NCI-H2227 treated with DMSO at 0.1 percent for 48 hours (cell line): ENCODE measurements around the gene TBC1D22A.

Experiments
- DNase-seq: peaks from one replicate; lab custom pipeline; 2025; lab: John Stamatoyannopoulos, UW

The TBC1D22A gene

DNA sequence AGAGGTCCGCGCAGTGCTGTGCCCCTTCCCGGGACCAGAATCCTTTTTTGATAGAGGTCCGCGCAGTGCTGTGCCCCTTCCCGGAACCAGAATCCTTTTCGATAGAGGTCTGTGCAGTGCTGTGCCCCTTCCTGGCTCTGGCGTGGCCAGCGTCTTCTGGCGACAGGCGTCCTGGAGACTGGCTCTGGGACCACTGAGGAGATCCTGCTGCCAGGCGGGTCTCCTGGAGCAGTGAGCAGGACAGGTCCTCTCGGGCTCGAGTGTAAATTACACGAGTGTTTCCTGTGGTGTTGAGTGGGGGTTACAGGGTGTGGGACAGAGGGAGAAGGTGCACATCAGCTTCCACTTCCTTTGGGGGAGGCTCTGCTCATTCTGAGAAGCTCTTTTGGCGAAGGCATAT, 98.1 kb downstream of the TBC1D22A start:
- no peak for DNase-seq

DNA sequence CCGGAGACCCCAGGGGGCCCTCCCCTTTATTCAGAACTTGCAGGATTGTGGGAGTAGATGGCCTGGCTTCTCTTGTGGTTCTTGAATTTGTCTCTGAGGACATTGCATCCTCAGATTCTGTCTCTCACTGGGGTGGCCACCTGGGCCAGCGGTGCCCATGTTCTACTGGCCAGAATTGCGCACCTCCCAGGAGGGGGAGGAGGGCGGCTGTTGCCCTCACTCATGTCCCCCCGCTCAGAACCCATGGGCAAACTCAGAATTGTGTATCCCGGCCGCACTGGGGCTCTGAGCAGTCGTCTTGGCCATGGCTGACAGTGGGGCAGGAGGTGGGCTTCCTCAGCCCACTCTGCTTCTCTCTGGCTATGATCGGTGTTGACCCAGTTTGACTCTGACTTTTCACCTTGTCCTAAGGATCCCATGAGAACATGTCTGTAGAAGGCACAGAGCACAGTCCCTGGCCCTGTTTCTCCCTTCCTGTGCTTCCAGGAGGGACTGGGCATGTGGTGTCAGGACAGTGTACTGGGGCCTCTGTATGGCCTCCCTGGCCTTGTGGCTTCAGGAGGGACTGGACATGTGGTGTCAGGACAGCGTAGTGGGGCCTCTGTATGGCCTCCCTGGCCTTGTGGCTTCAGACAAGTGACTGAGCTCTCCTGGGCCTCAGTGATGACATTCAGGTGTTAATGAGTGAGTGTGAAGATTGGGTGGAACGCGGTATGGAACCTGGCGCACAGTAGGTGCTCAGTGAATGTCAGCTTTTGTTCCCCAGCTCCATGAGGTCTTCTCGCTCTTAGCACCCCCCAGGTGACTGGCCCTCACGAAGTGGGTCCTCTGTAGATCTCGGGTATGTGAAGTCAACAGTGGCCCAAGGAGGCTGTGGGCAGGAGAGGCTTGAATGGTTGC, 99.3 kb downstream of the TBC1D22A start:
- DNase-seq: no peak

DNA sequence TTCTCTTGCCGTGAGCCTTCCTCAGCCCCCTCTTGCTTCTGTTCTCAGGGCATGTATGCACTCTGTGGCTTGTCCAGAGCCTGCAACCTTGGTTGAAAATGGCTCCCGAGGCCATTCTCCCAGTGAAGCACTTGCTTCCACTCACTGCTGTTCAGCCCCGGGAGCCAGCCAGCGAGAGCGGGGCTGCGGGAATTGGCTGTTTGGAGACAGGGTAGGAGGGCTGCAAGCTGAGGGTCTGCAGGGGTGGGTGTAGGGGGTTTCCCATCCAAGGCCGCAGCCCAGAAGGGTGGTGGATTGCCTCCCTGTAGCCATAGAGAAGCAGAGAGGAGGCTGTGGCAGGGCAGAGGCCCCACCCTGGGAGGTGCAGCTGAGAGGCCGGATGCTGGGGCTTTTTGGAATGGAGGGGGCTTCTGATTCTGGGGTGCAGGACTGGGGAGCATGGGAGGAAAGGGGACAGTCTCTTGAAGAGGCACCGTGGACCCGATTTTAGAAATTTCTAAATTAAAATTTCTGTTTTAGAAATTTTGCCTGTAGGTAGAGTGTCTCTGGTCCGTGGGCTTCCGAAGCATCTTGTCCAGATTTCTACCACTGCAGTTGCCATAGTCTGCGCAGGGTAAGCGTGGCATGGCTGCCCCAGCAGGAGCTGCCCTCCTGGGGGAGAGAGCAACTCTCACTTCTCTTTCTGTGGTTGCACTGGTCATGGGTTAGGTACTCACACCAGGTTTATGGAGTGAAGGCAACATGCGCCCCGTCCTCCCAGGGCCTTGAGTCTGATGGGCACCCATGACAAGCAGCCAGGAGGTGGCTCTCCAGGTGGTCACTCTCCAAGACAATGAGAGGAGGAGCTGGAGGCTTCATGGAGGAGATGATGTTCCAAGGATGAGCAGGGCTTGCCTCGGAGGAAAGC, 100.2 kb downstream of the TBC1D22A start:
- DNase-seq: no peak

DNA sequence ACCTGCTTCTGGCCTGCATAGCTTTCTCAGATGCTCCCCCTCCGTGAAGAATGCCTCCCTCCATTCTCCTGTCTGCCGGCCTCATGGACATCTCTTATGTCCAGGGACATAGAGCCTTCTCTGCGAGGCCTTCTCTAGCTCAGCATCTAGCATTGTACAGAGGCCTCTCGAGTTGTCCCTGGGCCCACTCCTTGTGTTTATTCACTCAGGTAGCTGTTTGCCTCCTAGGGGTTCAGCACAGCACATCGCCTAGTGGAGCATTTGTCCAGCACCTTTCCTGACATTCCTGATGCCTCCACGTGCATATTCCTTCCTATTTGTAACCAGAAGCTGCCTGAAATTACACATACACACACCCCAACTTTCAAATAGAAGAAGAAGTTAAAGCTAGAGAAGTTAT, 101.3 kb downstream of the TBC1D22A start:
- no peak for DNase-seq

DNA sequence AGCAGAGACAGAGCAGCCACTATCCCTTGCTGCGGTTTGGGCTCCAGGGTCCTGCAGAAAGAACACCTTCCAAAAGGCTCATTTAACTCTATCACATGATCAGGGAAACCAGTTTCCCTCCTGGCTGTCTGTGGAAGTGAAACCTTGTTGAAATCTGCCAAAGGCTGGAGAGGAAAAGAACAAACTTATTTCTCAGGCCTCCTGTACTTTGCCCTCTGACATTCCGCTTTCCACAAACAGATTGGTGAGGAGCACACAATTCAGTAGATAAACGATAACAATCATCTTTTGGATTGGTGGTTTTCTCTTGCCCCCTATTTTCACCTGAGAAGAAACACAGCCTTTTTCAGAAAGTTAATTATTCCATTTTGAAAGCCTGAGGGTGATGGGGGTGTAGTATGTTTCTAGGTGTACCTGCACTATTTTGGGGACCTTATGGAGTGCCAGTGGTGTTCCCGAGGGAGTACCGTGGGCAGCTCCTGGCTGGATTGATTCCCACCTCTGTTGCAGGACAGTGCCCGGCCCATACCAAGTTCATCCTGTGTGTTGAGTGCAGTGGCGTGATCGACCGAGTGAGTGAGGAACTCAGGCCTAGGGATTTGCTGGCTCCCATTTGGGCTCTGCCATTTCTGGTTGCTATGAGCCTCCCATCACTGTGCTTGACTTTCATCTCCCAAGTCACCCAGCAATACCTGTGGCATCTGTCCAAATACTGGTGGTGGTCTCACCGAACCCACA, 102.0 kb downstream of the TBC1D22A start:
- no peak for DNase-seq

DNA sequence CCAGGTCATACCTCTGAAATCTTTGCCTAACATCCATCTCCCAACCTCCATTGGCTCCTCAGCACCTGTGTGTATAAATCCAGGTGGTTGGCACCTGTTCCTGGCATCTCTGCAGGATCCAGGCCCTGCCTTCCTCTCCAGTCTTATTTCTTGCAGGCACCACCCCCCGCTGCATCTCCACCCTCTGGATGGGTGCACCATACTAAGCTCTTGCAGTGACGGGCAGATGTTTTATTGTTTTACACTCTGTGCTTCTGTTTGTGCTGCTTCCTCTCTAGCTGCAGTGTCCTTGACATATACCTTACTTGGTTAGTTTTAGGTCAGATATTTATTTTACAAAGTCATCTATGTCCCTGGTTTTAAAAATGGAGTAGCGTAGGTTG, 102.6 kb downstream of the TBC1D22A start:
- DNase-seq: no peak

DNA sequence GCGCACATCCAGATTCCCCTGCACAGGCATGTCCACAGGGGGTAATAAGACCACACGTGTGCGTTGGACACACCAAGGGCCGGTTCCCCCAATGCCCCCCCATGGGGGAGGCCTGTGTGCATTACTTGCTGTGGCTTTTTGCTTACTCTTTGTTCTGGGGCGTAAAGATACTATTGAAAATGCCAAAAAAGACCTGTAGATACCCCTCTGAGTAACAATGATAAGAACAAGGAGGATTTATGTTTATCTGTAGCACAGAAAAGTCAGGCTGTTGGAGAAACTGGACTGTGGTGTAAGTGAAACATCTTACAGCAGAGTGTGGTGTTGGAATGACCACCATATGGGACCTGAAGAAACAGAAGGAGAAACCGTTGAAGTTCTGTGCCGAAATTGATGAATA, 103.2 kb downstream of the TBC1D22A start:
- DNase-seq: no peak

DNA sequence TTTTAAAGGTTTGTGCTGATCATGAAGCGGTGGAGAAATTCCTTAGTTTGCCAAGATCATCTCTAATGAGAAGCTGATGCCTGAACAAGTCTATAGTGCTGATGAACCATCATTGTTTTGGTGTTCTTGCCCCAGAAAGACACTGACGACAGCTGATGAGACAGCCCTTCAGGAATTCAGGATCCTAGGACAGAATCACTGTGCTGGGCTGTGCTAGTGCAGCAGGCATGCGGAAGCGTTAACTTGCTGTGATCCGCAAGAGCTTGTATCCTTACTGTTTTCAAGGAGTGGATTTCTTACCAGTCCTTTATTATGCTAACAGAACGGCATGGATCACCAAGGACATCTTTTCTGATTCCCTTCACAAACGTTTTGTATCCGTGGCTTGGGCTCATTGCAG, 104.1 kb downstream of the TBC1D22A start:
- no peak for DNase-seq

DNA sequence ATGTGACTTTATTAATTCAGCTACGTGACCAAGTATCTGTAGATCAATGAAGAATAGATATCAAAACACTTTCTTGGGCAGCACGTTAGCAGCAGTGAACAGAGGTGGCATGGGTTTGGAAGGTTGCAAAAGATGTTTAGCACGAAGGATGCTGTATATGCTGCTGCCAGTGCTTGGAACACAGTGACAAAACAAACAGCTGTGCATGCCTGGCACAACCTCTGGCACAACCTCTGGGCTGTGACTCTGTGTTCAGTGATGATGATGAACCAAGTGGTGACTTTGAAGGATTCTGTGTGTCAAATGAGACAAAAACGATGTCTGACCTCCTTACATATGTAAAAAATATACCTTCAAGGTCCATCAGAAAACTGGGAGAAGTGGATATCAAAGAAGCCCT, 104.7 kb downstream of the TBC1D22A start:
- DNase-seq: no peak

DNA sequence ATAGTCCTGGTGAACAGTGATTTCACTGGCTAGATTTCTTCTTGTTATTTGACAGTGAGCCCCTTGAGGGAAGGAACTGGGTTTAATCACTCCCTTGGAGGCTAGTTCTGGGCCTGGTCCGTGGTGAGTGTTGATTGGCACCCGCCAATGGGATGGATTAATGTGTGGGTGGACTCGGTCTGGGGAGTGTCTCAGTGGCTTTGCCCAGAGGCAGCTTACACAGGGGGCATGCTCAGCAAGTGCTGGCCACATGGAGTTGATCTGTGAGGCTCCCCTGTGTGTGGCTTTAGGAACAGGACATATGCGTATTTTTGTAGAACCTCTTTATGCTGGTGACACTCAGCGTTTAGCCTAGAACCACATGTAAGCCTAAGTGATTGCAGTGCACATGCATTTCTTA, 106.9 kb downstream of the TBC1D22A start:
- no peak for DNase-seq

DNA sequence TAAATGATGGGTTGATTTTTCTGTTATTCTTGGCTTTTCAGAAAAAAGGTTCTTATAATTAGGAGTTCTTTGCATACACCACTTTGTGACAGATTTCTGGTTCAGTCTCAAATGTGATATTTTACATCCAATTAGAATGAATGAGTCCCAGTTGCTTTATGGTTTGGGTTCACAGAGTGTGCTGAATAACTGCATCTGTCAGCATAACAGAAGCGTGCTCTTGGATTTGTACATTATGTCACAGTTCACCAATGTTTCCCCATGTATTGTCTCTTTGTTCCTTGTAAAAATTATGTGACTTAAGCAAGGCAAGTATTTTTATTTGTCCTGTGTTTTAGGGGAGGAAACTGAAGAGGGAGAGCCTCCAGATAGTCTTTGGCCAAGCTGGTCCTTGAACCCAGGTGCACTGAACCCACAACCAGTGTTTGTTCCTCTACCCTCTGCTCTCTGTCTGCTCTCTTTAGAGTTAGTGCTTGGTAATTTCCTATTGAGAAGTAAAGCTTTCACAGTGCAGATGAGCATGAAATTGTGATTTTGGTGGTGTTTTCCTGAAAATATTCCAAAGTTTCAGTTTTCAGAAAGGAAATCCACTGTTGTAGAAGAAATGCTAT, 107.5 kb downstream of the TBC1D22A start:
- DNase-seq: no peak

DNA sequence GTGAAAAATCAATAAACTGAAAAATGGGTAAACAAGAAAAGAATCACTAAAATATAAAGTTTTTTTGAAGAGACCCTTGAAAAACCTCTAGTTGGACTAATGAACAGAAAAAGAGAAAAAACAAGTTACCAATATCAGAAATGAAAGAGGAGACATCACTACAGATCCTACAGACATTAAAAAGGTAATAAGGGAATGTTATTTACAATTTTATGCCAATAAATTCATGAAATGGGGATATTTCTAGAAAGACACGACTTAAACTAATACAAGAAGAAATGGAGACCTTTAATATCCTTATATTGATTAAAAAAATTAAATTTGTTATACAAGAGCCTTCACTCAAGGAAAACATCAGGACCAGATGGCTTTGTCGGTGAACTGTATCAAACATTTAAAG, 109.4 kb downstream of the TBC1D22A start:
- no peak for DNase-seq

DNA sequence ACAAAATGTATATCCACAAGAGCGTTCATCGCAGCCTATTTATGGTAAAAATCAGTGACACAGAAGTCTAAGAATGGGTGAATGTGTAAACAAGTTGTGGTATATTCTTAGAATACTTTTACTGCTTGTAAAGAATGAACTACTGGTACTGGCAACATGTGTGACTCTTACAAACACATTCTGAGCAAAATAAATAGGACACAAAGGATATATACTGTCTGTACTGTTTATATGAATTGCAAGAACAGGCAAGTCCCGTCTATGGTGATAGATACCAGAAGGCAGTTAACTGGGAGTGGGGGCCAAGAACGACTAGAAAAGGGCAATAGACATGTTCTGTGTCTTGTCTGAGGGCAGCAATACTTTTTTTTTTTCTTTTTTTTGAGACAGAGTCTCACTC, 112.6 kb downstream of the TBC1D22A start:
- DNase-seq: no peak

DNA sequence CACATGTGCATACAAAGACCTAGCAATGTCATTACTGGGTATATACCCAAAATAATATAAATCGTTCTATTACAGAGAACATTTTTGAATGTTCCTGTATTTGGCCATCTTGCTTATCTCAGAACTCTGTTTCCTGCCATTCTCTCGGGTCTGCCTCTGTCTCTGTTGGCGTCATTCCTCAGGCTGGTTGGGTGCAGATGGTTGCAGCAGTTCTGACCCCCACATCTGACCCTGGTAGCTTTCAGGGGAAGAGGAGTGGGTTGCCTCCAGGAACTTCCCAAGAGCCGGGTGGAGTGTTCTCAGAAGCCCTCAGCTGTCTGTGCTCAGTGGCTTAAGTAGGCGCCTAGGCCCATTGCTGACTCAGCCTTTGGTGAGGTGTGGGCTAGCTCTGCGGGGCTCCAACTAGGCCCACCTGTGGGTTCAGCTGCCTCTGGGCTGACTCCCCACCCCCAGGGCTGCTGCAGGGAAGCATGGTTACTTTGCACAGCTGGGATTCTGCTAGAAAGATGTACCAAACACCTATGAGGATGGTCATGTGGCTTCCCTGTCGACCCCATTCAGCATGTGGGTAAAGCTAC, 114.0 kb downstream of the TBC1D22A start:
- DNase-seq: no peak

DNA sequence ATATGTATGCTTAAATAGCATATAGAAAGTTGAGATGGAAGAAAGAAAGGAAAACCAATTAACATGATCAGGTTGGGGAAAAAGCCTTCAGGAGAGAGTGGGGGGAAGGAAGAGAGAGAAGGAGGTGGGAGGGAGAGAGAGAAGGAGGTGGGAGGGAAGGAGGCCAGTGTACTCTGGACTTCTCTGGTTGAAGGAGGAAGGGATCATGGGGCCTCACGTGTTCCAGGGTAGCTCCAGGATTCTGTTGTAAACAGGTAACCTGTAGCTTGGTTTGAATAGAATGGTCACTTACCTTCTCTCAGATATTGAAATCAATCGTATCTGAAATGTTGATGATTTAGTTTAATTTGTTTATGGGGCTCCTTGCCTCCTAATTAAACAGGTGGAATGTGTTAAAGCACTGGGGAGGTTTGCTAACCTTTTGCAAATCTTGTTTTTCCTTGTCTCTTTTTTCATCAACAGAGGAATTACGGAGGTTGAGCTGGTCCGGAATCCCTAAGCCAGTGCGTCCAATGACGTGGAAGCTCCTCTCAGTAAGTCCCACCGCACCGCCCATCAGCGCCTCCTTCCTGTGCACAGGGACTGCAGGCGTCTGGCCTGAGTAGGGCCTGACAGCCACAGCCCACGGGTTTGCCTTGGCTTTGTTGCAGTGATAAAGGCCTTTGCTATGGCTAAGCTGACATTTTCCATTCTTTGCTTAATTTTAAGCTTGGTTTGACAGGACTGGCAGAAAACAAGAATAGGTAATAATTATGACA, 115.9 kb downstream of the TBC1D22A start:
- DNase-seq: no peak

DNA sequence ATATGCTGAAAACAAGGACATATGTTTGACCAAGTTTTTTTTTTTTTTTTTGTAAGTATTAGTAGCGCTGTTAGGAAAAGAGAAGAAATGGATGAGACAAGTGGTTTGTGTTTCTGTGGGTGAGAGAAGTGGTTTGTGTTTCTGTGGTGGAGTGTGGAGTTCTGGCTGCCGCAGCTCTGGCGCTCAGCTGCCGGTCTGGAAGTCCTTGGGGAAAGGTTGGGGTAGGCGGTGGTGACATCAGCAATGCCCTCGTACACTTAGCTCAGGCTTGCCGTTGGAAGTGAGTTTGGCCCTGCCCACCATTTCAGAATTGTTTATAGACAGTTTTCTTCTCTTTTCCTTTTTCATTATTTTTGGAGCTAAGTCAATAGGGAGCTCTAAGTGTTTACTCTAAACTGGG, 116.6 kb downstream of the TBC1D22A start:
- DNase-seq: no peak

DNA sequence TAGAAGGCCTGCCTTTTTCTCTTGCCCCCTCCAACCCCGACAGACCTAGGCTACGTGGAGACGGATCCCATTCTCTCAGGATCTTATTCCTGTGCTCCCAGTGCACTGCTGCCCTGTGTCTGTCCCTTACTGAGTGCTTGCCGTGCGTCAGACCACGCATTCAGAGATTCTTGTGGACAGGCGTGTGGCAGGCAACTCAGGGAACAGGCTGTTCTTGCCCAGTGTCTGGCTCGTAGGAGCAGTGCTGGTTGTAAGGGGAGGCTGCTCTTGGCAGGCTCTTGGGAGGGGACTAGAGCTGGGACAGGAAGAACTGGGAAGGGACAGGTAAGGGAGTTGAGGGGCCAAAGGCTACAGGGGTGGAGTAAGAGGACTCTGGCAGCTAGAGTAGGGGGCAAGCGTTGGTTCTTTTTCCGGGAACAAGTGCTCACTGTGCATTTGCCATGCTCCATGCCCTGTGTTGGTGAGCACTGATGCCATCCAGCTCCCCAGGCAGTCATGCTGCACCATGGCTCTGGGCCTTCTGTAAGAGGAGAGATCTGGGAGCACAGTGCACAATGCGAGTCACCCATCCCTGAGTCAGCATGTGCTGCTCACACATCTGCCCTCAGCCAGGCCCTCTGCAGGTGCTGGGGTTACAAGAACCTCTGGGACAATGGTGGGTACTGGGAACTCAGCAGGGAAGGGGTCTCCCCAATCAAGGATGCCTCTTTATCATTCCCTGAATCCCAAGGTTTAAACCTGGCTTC, 119.1 kb downstream of the TBC1D22A start:
- DNase-seq: no peak

DNA sequence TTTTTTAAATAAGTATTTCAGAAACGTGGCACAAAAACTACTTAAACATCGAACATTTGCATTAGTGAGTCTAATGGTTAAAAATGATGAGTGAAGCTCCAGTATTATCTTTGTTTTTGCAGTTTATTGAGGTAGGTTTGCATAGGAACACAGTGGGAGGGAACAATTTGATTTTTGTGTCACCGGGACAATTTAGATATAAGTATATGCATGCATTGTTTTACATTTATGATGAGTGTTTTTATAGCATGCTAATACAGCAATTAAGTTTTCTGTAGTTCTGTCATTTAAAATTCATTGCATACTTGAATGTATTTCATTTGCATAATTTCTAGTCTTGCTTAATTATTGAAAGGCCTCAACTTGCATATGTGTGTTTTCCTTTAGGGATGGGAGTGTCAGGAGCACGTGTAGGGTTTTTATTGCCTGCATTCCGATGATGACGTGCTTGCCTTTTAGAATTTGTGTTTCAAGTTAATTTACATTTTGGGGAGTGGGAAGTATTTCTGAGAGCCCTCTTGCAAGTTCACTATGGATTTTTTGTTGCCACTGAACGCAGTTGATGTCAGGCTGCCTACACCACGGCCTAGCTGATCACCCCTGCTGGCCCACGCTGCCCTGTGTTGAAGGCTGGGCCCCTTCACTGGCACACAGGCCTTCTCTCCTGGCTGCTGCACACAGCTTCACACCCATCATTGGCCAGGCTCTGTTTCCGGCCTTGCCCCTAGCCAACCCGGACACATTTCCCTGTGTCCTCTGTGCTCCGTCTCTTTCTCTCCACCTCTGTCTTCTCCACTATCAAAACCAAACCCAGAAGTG, 120.9 kb downstream of the TBC1D22A start:
- no peak for DNase-seq

DNA sequence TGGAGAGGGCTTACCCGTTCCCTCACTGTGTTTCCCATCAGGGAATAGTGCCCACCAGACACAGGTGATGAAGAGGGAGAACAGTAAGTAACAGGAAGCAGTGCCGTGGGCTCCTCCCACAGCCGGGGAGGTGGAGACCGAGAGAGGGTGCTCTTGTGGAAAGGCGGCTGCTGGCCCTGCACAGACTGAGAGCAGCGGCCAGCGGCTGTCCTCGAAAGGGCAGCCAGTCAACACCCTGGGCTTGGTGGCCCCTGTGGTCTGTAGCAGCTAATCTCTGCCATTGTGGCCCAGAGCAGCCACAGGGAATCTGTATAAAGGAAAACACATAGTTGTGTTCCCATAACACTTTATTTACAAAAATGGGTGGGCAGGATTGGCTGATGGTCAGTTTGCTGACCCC, 121.9 kb downstream of the TBC1D22A start:
- no peak for DNase-seq
